HG02571 (cell line): ENCODE results near the gene NLRP1.

Experiments
- ATAC-seq: cut with Tn5 transposase; IDR thresholded peaks from one replicate; pipeline ENCODE4 v1.9.1; 2021; ENCODE audit warnings: mild to moderate bottlenecking, moderate library complexity; ENCODE audit not compliant: unreplicated experiment

The NLRP1 gene

DNA sequence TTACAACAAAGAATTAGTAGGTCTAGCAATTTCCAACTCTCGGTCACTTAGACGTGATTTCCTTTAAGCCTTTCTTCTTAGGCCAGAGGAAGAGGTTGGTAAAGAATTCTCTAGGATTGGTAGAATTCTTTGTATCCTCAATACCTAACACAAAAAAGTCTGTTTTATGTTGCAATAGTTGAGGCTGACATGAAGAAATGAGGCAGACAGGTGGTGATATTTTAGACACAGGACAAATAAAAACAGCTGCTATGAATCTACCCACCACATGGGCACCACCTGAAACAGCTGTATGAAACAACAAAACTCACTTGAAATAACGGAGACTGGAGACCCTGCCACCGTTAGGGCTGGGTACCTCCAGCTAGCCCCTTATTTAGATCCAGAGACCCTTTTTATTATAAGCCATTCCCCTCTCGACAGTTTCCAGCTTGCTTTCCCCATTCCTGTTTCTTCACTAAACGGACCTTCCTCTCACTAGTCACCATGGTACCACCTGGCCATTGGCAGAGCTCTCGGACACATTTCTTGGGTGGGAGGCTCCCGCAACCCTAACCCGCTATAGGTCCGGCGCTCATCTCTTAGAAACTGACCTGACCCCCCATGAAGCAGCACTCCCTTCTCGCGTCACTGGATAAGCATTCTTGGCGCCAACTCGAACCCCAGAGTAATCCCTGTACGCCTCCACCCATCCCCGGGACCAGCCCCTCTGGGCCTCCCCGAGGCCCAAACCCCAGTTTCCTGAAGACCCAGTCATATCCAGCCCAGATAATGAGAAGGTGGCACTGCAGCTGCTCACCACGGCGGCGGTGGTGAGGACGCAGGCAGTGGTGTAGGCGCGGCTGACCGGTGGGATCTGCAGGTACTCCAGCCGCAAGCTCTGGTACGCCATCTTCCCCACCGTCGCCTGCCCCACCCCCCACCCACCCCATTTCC is 98.8 kb downstream of the NLRP1 start, which contains the start of gene DERL2:
TSS of gene DERL2 (minus strand) at position 909 of the 936 bp plus-strand sequence. CDS start at position 892, 17 bp downstream.
- peak; percentile 23 for ATAC-seq

DNA sequence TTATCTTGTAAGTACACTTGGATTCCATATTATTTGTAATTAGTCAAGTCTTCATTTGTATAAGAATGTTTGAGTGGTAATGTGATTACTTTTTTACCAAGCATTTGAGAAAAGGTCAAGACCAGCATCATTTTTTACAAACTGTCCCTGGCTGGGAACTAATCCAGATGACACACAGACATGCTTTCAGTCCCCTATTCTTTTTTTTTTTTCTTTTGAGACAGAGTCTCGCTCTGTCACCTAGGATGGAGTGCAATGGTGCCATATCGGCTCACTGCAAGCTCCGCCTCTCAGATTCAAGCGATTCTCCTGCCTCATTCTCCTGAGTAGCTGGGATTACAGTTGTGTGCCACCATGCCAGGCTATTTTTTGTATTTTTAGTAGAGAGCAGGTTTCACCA is 102.9 kb downstream of the NLRP1 start:
- no peak for ATAC-seq

DNA sequence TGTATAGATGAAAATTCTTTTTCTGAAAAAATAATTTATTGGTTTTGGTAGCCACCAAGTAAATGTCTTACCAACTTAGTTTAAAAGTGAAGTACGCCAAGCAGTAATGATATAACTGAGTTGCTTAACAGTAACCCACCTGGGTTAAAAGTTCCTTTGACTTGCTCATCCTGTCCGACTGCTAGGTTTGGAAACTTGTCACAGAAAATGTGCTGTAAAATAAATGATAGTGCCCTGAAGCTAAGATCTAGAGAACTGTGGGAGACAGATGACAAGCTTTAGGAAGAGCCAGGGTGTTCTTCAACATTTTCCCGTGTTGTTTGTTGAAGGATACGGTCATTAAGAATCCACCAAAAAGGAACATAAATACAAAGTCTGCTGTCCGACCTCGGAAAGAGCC is 103.3 kb downstream of the NLRP1 start:
- no peak for ATAC-seq

- ATAC-seq: no peak
These were observed 105.3 kb downstream of the NLRP1 start for GRCh38 chr17:5478992-5479391.

- ATAC-seq: no peak
These were observed 110.4 kb downstream of the NLRP1 start for GRCh38 chr17:5473906-5474305.

- ATAC-seq: no peak
These were observed 111.8 kb downstream of the NLRP1 start for GRCh38 chr17:5472511-5472910.

- ATAC-seq: no peak
These were observed 116.2 kb downstream of the NLRP1 start for GRCh38 chr17:5468075-5468473.

DNA sequence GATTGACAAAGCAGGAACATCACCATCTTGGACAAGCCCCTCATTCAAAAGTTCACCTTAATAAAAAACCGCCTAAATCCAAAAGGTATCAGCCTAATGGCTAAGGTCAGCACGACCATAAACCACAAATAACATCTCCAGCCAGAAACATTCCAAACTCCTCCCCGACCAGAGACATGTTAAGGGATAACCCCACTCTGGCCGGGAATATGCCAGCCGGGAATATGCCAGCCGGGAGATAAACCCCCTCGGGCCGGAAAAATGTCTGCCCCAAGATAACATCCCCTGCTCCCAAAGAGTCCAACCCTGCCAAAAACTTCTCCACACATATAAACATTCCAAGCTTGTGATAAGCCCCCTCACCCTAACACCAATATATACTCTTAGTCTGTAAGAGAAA is 116.9 kb downstream of the NLRP1 start:
- ATAC-seq: no peak

GRCh38 chr17:5466295-5466694 is 118.0 kb downstream of the NLRP1 start:
- no peak for ATAC-seq

DNA sequence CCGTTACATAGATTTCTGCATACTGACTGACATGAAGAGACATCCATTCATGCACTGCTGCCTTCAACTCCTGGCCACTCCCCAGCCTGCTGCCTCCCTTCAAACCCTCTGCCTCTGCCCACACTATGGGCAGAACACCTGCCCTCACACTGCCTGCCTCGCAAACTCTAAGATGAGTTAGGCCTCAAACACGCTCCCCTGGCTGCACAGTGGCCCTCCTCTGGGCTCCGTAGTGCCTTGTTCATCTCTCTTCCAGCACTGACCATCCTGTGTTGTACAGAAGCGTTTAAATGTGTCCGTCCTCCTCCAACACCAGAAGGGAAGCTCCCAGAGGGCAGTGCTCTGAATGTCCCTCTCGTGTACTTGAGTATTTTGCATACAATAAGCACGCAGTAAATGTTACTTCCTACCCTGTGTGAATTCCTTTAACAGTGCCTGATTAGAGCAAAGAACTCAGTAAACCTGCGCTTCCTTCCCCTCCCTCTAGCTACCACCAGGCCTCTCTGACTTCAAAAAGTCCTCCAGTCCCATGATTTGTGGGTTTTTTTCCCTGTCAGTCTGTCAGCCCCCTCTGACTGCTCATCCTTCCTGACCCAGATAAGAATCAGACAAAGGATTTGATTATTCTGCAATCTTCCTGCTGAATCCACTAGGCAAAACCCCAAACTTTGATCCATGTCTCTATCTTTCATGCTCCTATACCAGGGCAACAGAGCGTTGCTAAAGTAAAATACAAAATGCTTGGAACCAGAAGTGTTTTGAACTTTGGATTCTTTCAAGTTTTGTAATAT is 119.4 kb downstream of the NLRP1 start:
- no peak for ATAC-seq
